HCT116 (cell line): ENCODE results near the gene MYO7A.

Source experiments
- ATF3 ChIP-seq: IDR thresholded peaks from 2 replicates; pipeline ENCODE4 v1.6.1; 2012
- EZH2 ChIP-seq: fragments of 200-600 bp; sonication (generic); IDR thresholded peaks from 2 replicates; pipeline ENCODE4 v1.6.1; 2017; ENCODE audit warnings: antibody characterized with exemption, mixed run types
- POLR2A ChIP-seq: IDR thresholded peaks from 2 replicates; pipeline ENCODE4 v1.7.0; 2011; ENCODE audit warnings: borderline replicate concordance; ENCODE audit not compliant: insufficient read depth, insufficient read length; ENCODE audit errors: extremely low read depth
- SP1 ChIP-seq: IDR thresholded peaks from 2 replicates; pipeline ENCODE4 v1.6.1; 2012; ENCODE audit warnings: low read depth
- YY1 ChIP-seq: IDR thresholded peaks from 2 replicates; pipeline ENCODE4 v1.6.1; 2011; ENCODE audit warnings: low read length, low read depth, moderate library complexity, mild to moderate bottlenecking; ENCODE audit not compliant: insufficient replicate concordance; ENCODE audit errors: extremely low read depth
- TF ChIP-seq, protein P1 (sequence below), 3 experiments: fragments of 200-600 bp in 1 of 3; sonication (generic) in 1 of 3; IDR thresholded peaks in 2 of 3; conservative IDR thresholded peaks in 1 of 3; 2 replicates each; pipeline ENCODE4 v1.5.1; 2012 to 2017; ENCODE audit warnings: low read depth in 2 of 3, low read length in 2 of 3, antibody characterized with exemption in 1 of 3, borderline replicate concordance in 1 of 3, control low read depth in 1 of 3, mild to moderate bottlenecking in 1 of 3, mixed read lengths in 1 of 3, mixed run types in 1 of 3, moderate library complexity in 1 of 3; ENCODE audit not compliant: insufficient read depth in 1 of 3

DNA sequence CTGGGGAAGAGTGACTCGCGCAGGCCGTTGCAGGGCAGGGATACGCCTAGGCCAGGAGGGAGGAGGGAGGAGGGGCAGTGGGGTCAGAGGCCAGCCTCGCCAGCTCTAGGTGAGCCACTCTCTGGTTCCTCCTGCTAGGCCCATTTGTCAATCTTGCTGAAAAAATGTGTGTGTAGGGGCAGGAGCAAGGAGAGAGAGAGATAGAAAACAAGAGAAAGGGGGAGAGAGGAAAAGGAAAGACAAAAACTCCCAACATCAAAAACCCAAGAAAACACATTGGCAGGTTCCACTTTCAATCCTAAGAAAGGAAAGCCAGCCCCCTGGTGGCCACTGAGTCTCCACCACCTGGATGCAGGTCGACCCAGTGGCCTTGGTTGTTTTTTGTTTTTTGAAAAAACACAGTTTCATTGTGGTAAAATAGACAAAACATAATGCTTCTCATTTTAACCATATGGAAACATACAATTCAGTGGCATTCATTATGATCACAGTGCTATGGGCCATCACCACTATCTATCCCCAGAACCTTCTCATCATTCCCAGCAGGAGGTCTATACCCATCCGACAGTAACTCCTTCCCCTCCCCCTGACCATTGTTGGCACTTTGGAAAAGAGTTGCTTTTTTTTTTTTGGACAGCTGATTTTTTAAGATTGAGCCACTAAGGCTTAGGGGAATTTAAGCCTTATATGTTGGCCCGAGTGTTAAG is 14.5 kb upstream of the MYO7A start:
- no peak for TF ChIP-seq ATF3
- no peak for TF ChIP-seq POLR2A
- TF ChIP-seq EZH2, result no peak
- TF ChIP-seq, protein P1, sequence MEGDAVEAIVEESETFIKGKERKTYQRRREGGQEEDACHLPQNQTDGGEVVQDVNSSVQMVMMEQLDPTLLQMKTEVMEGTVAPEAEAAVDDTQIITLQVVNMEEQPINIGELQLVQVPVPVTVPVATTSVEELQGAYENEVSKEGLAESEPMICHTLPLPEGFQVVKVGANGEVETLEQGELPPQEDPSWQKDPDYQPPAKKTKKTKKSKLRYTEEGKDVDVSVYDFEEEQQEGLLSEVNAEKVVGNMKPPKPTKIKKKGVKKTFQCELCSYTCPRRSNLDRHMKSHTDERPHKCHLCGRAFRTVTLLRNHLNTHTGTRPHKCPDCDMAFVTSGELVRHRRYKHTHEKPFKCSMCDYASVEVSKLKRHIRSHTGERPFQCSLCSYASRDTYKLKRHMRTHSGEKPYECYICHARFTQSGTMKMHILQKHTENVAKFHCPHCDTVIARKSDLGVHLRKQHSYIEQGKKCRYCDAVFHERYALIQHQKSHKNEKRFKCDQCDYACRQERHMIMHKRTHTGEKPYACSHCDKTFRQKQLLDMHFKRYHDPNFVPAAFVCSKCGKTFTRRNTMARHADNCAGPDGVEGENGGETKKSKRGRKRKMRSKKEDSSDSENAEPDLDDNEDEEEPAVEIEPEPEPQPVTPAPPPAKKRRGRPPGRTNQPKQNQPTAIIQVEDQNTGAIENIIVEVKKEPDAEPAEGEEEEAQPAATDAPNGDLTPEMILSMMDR (IDR thresholded peaks at IDR 0.05 in 2 of 3, conservative IDR thresholded peaks at IDR 0.05 in 1 of 3; ENCODE audit: borderline replicate concordance in 1 of 3, insufficient read depth in 1 of 3, low read depth in 2 of 3, low read length in 2 of 3), result peak; percentile 83 to 94 (median 84)
- TF ChIP-seq SP1, result no peak
- no peak for TF ChIP-seq YY1
